Upper lobe of right lung (tissue), 1 donor: ENCODE results near the gene GABRB1. TPM values are rescaled to one million over a fixed set of nuclear protein-coding genes. Genes with fewer than 3 reads are reported as not detected.

Experiments
- ATAC-seq: fragments of 200-7000 bp; cut with Tn5 transposase; one replicate; pipeline ENCODE4 v1.9.1; 2020; ENCODE audit warnings: mild to moderate bottlenecking, moderate library complexity
- DNase-seq: peaks from one replicate; pipeline ENCODE4 v3.0.0-alpha.2; 2020
- H3K27ac ChIP-seq: fragments of 200-600 bp; one replicate; pipeline ENCODE4 v1.8.0; 2022
- H3K27me3 ChIP-seq: fragments of 200-600 bp; one replicate; pipeline ENCODE4 v1.8.0; 2022; ENCODE audit warnings: mild to moderate bottlenecking
- H3K36me3 ChIP-seq: fragments of 200-600 bp; one replicate; pipeline ENCODE4 v1.8.0; 2022
- H3K4me1 ChIP-seq: fragments of 200-600 bp; one replicate; pipeline ENCODE4 v1.8.0; 2022
- H3K4me3 ChIP-seq: fragments of 200-600 bp; one replicate; pipeline ENCODE4 v1.8.0; 2022; ENCODE audit warnings: mild to moderate bottlenecking
- H3K9me3 ChIP-seq: fragments of 200-600 bp; one replicate; pipeline ENCODE4 v1.8.0; 2022
- intact Hi-C: fragments of 100-400 bp; cut with DNase I; formaldehyde crosslinking; loops from one replicate; pipeline ENCODE4 v1.11.0; 2022
- total RNA-seq: library from RNA; stranded (reverse); fragmentation: NEBNext Ultra II Directional; extraction: Animal tissue kit (Norgen Biotek cat#: 25700); gene quantifications from one replicate; pipeline ENCODE4 v1.2.1, GENCODE V29; 2021
- TF ChIP-seq, protein P1 (sequence below): fragments of 200-600 bp; IDR thresholded peaks from one replicate; pipeline ENCODE4 v1.8.0; 2022; ENCODE audit warnings: antibody characterized with exemption
- donor health status: DM: no; HTN: yes; CAD: no; lungs with severe emphysema.

GABRB1 gene
- total RNA-seq, 1 donor from 2014 or later = not detected

DNA sequence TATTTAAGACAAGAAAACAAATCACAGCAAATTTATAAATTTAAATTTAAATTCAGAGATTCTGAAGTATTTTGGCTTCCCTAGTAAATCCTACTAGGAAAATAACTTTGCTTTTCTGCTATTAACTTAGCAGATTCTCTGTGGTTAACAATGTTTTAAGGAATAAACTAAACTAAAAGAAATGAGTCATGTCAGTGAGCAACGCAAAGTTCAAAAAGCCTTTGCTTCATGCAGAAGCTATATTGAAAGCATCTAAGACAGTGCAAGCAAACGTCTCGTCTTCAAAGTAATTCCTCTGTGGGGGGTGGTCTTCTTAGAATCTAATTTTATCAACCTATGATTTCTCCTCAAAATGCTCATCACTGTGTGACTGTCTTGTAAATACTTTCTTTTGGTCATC lies 30.1 kb downstream of the GABRB1 start:
- no peak for ATAC-seq
- Histone ChIP-seq H3K9me3 (no peaks in the 10 kb centered on the region), H3K4me1 (no peaks in the 10 kb centered on the region), H3K36me3 (no peaks in the 10 kb centered on the region), H3K4me3 (no peak overlapping the region), H3K27me3 (no peaks in the 10 kb centered on the region), H3K27ac (no peak overlapping the region)
- intact Hi-C loops = no loop called here
- DNase-seq = no peak
- TF ChIP-seq, protein P1, sequence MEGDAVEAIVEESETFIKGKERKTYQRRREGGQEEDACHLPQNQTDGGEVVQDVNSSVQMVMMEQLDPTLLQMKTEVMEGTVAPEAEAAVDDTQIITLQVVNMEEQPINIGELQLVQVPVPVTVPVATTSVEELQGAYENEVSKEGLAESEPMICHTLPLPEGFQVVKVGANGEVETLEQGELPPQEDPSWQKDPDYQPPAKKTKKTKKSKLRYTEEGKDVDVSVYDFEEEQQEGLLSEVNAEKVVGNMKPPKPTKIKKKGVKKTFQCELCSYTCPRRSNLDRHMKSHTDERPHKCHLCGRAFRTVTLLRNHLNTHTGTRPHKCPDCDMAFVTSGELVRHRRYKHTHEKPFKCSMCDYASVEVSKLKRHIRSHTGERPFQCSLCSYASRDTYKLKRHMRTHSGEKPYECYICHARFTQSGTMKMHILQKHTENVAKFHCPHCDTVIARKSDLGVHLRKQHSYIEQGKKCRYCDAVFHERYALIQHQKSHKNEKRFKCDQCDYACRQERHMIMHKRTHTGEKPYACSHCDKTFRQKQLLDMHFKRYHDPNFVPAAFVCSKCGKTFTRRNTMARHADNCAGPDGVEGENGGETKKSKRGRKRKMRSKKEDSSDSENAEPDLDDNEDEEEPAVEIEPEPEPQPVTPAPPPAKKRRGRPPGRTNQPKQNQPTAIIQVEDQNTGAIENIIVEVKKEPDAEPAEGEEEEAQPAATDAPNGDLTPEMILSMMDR = no peak

DNA sequence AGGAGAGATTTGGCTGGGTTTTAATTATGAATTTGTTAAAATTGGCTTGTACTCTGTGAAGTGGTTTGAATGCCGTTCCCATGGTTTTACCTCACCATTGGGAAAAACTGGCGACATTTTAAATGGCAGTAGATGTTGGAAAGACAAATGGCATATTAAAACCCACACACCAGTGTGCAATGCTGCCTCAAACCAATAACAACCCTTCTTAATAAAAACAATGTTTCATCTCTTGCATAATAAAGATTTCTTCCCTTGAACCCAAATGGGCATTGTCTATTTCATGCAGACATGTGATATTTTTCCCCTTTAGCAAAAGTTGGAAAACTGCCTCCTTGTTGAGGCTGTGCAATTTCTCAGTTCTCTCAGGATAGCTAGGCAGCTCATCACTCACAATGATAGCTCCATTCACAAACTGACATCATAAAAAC lies 33.7 kb downstream of the GABRB1 start:
- TF ChIP-seq, protein P1 = no peak
- Histone ChIP-seq H3K4me1 (no peaks in the 10 kb centered on the region), H3K9me3 (no peaks in the 10 kb centered on the region), H3K27ac (no peak overlapping the region), H3K36me3 (no peaks in the 10 kb centered on the region), H3K27me3 (no peaks in the 10 kb centered on the region), H3K4me3 (no peak overlapping the region)
- ATAC-seq (no peak), DNase-seq (no peak)
- intact Hi-C loops = no loop called here

DNA sequence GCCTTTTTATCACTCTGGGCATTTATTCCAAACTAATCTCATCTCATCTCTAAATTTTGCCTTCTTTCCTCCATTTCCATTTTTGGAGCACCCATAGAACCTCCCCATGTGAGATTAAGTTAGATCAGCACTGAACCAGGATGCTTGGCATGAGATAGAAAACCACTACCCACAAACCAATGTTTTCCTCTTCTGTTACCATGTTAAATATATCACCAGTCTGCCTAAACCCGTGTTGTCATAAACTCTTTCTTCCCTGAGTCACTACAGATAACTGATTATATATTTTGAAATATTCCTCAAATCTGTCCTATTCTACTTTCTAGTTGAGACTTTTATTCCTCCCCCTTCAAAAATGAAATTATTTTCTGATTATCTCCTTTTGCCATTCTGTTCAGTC lies 37.6 kb downstream of the GABRB1 start:
- no peak for ATAC-seq
- no peaks in the 10 kb centered on the region for H3K36me3 ChIP-seq
- no peak overlapping the region for H3K4me3 ChIP-seq
- no peak overlapping the region for H3K27ac ChIP-seq
- no peaks in the 10 kb centered on the region for H3K4me1 ChIP-seq
- H3K9me3 ChIP-seq = no peaks in the 10 kb centered on the region
- no peak for DNase-seq
- H3K27me3 ChIP-seq = no peaks in the 10 kb centered on the region
- intact Hi-C loops = no loop called here
- TF ChIP-seq, protein P1 = no peak

DNA sequence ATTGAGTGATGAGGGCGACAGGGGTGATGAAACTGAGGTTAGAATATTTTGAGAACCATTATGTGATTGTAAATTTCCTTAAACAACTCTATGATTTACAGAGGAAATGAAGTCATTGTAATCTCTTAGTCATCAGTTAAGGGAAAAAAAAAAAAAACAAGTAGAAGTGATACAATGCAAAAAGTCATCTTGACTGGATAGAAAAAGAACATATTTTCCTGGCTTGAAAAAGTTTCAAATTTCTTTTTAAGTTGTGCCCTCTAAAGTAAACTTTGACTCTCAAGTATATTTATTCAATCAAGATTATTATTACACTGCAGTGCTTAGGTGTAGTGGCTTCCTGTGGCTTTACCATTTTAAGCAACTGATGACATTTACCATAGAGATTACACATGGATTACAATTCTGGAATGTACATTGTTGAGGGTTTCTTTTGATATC lies 40.6 kb downstream of the GABRB1 start:
- no peaks in the 10 kb centered on the region for H3K36me3 ChIP-seq
- ATAC-seq (no peak), DNase-seq (no peak)
- no peak overlapping the region for H3K4me3 ChIP-seq
- H3K27ac ChIP-seq = no peak overlapping the region
- H3K9me3 ChIP-seq = no peaks in the 10 kb centered on the region
- TF ChIP-seq, protein P1 = no peak
- no peaks in the 10 kb centered on the region for H3K4me1 ChIP-seq
- no peaks in the 10 kb centered on the region for H3K27me3 ChIP-seq
- intact Hi-C loops = no loop called here

DNA sequence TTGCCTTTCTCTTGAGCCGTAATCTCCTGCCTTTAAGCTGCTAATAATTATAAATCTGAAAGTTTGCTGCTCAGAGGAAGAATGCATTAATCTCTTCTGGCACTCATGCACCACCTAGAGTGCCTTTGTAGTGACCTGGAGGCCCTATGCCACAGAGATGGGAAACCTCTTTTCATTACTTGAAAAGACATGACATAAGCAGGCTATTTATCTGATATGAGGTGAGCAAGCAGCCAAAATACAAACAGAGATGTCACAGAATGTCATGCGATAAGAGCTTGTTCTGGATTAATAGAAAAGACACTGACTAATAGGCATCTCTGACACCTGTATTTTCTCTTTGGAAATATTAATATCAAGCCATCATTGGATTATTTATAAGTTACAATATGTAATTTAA lies 42.3 kb downstream of the GABRB1 start:
- Histone ChIP-seq H3K36me3 (no peaks in the 10 kb centered on the region), H3K27me3 (no peaks in the 10 kb centered on the region), H3K4me3 (no peak overlapping the region), H3K27ac (no peak overlapping the region), H3K4me1 (no peaks in the 10 kb centered on the region), H3K9me3 (no peaks in the 10 kb centered on the region)
- DNase-seq = no peak
- intact Hi-C loops = no loop called here
- no peak for ATAC-seq
- TF ChIP-seq, protein P1 = no peak

DNA sequence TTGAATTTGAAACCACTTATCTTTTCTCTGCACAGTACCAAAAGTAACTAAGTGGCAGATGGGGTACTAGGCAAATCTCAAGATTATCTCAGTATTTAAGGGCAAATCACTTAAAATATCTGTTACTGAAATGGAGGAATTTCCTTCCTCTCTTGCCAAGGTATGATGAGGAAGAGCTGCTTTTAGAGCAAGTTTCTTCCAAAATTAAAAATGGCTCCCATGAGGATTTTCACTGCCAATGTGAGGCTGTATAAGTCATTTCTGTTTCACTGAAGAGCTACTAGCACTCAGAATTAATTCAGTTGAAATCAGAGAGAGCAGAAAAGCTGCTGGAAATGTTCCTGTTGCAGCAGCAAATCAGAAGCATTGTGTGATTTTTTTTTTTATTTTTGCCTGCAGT lies 43.4 kb downstream of the GABRB1 start:
- intact Hi-C loops = no loop called here
- TF ChIP-seq, protein P1 = no peak
- H3K27ac ChIP-seq = no peak overlapping the region
- no peaks in the 10 kb centered on the region for H3K36me3 ChIP-seq
- DNase-seq (no peak), ATAC-seq (no peak)
- no peak overlapping the region for H3K4me3 ChIP-seq
- H3K9me3 ChIP-seq = no peaks in the 10 kb centered on the region
- H3K4me1 ChIP-seq = no peaks in the 10 kb centered on the region
- no peaks in the 10 kb centered on the region for H3K27me3 ChIP-seq
